Omental fat pad (tissue), 4 donors: ENCODE measurements around the gene GPR15LG. TPM values are rescaled to one million over a fixed set of nuclear protein-coding genes. Genes with fewer than 3 reads are reported as not detected.
"Not testable (repeated sequence)": the region's sequence is repeated elsewhere in the genome, so short reads cannot be mapped to it uniquely, and the experiment has no call there.

Experiments
- ATAC-seq: fragments of 150-250 bp; one replicate; pipeline ENCODE4 v1.9.1; 2016; ENCODE audit warnings: mild to moderate bottlenecking, moderate library complexity; ENCODE audit not compliant: low FRiP score
- DNase-seq: peaks from one replicate; pipeline ENCODE4 v3.0.0-alpha.2; 2019; ENCODE audit warnings: low spot score
- CTCF ChIP-seq, 3 donors: fragments of 450-650 bp; IDR thresholded peaks; one replicate each; pipeline ENCODE4 v1.5.1; 2016 to 2017; ENCODE audit warnings: antibody characterized with exemption in 3 of 3, mild to moderate bottlenecking in 3 of 3, moderate library complexity in 2 of 3
- total RNA-seq, 4 donors: library from RNA; depleted of rRNA; stranded (reverse); fragments of >200 nt; gene quantifications; one replicate each; pipeline ENCODE4 v1.1.0, GENCODE V29; 2016

The GPR15LG gene
- total RNA-seq, 4 donors from 2014 or later = not detected

- ATAC-seq (no peak), DNase-seq (no peak)
- TF ChIP-seq CTCF (IDR thresholded peaks at IDR 0.05) = no peak
These were observed 6.8 kb upstream of the GPR15LG start for GRCh38 chr10:84166620-84167288.

DNA sequence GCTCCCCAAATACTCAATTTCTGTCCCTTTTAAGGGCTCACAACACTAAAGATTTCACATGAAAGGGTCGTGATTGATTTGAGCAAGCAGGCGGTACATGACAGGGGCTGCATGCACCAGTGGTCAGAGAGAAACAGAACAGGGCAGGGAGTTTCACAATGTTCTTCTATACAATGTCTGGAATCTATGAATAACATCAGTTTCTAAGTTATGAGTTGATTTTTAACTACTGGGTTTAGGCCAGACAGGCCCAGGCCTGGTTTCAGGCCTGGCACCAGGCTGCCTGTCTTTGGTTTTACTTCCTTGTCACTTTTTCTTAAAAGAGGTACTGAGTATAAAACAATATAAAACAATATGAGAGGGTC lies 6.3 kb upstream of the GPR15LG start:
- DNase-seq, ATAC-seq: not testable (repeated sequence)

DNA sequence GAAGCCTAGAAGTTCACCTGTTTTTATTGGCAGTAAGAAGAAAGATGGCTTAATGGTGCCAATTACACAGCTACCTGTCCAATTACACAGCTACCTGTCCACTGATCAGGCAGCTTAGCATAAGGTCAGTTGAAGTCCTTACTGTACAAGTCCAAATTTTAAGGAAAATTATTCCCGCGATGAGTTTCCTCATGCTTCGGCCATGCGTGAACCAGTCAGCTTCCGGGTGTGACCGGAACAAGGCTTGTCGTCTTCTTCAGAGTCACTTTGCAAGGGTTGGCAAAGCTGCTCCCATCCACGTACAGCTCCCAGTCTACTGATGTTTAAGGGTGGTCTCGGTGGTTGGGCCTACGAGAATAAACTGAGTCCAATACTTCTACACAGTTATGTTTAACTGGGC lies 5.2 kb upstream of the GPR15LG start:
- not testable (repeated sequence) for ATAC-seq, DNase-seq

GRCh38 chr10:84171237-84171636 lies 2.4 kb upstream of the GPR15LG start:
- not testable (repeated sequence) for ATAC-seq, DNase-seq

- not testable (repeated sequence) for ATAC-seq, DNase-seq
These were observed 1.7 kb upstream of the GPR15LG start for GRCh38 chr10:84171700-84172466.

DNA sequence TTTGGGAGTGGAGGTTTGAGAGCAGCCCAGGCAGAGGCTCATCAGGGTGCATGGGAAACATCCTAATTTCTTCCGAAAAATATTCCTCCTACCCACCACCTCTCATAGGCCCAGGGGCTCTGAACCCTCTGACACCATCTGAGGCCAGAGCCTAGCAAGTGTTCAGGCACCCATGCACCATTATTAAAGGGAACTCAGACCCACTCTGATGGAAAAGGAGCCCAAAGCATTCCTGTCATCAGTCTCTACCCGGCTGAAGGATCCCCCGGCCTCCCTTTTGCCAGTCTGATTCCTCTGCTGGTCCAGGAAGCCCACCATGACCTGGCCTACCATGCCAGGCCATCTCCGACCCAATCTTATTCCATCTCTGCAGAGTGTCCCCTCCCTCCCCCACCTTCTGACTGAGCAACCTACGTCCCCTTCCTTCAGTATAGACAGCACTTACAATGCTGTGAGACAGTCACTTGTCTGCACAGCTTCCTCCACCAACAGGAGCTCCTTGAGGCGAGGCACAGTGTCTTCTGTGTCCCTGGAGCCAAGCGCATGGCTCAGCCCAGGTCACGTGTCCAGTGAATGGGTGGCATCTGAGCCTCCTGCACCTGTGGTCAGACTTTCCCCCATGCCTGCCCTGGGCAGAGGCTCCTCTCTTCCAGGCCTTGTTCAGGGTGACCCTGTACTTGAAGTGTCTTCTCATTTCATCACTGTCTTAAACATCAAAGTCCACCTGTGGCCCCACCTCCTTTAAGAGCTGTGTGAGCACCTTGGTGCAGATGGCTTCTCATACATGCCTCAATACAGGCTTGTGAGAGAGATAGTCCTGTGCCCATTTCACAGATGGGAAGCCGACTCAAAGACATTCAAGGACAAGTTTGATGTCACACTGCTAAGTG lies 889 bp upstream of the GPR15LG start:
- TF ChIP-seq CTCF (IDR thresholded peaks at IDR 0.05) = no peak
- no peak for DNase-seq
- ATAC-seq = no peak

DNA sequence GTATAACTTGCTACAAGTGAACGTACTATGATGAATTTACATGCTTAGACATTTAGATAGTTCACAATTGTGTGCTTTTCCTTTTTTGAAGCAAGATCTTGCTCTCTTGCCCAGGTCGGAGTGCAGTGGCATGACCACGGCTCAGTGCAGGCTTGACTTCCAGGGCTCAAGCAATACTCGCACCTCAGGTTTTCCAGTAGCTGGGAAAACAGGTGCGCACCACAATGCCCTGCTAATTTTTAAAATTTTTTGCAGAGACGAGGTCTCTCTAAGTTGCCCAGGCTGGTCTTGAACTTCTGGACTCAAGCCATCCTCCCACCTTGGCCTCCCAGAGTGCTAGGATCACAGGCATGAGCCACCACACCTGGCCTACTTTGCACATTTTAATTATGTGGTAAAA lies 1.8 kb downstream of the GPR15LG start:
- no peak for TF ChIP-seq CTCF (IDR thresholded peaks at IDR 0.05)
- ATAC-seq (no peak), DNase-seq (no peak)

DNA sequence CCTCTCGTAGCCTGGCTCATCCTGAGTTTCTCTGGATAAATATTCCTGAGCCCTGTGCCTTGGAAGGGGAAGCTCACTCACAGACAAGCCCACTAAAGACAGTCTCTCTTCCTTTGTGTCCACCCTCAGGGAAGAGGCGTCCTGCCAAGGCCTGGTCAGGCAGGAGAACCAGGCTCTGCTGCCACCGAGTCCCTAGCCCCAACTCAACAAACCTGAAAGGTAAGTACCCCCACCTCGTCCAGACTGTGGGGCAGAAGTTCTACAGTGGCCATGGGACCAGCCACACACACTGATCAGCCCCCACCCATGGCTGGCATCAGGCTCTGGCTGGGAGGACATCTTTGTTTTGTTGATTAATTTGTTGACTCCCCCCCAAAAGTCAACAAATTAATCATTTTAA lies 2.8 kb downstream of the GPR15LG start:
- no peak for DNase-seq
- TF ChIP-seq CTCF (IDR thresholded peaks at IDR 0.05) = no peak

More for the DNA sequence above, 2.8 kb downstream of the GPR15LG start:
- ATAC-seq = no peak
